ENCODE data around the gene CXADR. TPM values are rescaled to one million over a fixed set of nuclear protein-coding genes. Genes with fewer than 3 reads are reported as not detected.

Gene CXADR
- total RNA-seq, 4 donors from 2014 or later = 1.3 to 29.9 (median 17.9) TPM

- Histone ChIP-seq H3K4me1 (no peaks in the 10 kb centered on the region), H3K27ac (no peak overlapping the region), H3K36me3 (no peaks in the 10 kb centered on the region), H3K4me3 (no peak overlapping the region), H3K27me3 (no peaks in the 10 kb centered on the region), H3K9me3 (no peaks in the 10 kb centered on the region)
- no peak for DNase-seq
- no peak for TF ChIP-seq POLR2A (IDR thresholded peaks at IDR 0.05)
- TF ChIP-seq CTCF (IDR thresholded peaks at IDR 0.05) = no peak
- intact Hi-C loops (cut with DNase I; ENCODE audit: low total_unique reads) = no loop called here
These were observed 23.5 kb downstream of the CXADR start for GRCh38 chr21:17536381-17536780.

- Histone ChIP-seq H3K9me3 (no peaks in the 10 kb centered on the region), H3K36me3 (no peaks in the 10 kb centered on the region), H3K4me1 (no peaks in the 10 kb centered on the region), H3K27me3 (no peaks in the 10 kb centered on the region), H3K27ac (no peak overlapping the region), H3K4me3 (no peak overlapping the region)
- TF ChIP-seq POLR2A (IDR thresholded peaks at IDR 0.05) (no peak), CTCF (IDR thresholded peaks at IDR 0.05) (no peak)
- no peak for DNase-seq
- intact Hi-C loops (cut with DNase I; ENCODE audit: low total_unique reads) = no loop called here
These were observed 24.5 kb downstream of the CXADR start for GRCh38 chr21:17537299-17537698.

- DNase-seq = no peak
- no peaks in the 10 kb centered on the region for H3K27me3 ChIP-seq
- TF ChIP-seq POLR2A (IDR thresholded peaks at IDR 0.05) (no peak), CTCF (IDR thresholded peaks at IDR 0.05) (no peak)
- no peaks in the 10 kb centered on the region for H3K4me1 ChIP-seq
- no peak overlapping the region for H3K4me3 ChIP-seq
- intact Hi-C loops (cut with DNase I; ENCODE audit: low total_unique reads) = no loop called here
- no peak overlapping the region for H3K27ac ChIP-seq
- H3K9me3 ChIP-seq = no peaks in the 10 kb centered on the region
- no peaks in the 10 kb centered on the region for H3K36me3 ChIP-seq
These were observed 25.7 kb downstream of the CXADR start for GRCh38 chr21:17538576-17538975.

GRCh38 chr21:17539323-17539722, 26.5 kb downstream of the CXADR start:
- Histone ChIP-seq H3K4me1 (no peaks in the 10 kb centered on the region), H3K27me3 (no peaks in the 10 kb centered on the region), H3K27ac (no peak overlapping the region), H3K9me3 (no peaks in the 10 kb centered on the region), H3K36me3 (no peaks in the 10 kb centered on the region), H3K4me3 (no peak overlapping the region)
- TF ChIP-seq CTCF (IDR thresholded peaks at IDR 0.05) (no peak), POLR2A (IDR thresholded peaks at IDR 0.05) (no peak)
- DNase-seq = no peak
- intact Hi-C loops (cut with DNase I; ENCODE audit: low total_unique reads) = no loop called here

GRCh38 chr21:17539743-17540341, 27.0 kb downstream of the CXADR start:
- no peaks in the 10 kb centered on the region for H3K9me3 ChIP-seq
- intact Hi-C loops (cut with DNase I; ENCODE audit: low total_unique reads) = no loop called here
- no peak for TF ChIP-seq POLR2A (IDR thresholded peaks at IDR 0.05)
- TF ChIP-seq CTCF (IDR thresholded peaks at IDR 0.05) = no peak
- no peaks in the 10 kb centered on the region for H3K36me3 ChIP-seq
- no peak overlapping the region for H3K27ac ChIP-seq
- no peaks in the 10 kb centered on the region for H3K4me1 ChIP-seq
- no peak overlapping the region for H3K4me3 ChIP-seq
- no peak for DNase-seq
- no peaks in the 10 kb centered on the region for H3K27me3 ChIP-seq

Data from uterus (tissue), 4 donors.